Keratinocyte (primary cell): ENCODE measurements around the gene WLS. TPM values are rescaled to one million over a fixed set of nuclear protein-coding genes. Genes with fewer than 3 reads are reported as not detected.

Experiments
- DNase-seq: peaks from one replicate; pipeline ENCODE4 v3.0.0-alpha.2; 2011; ENCODE audit warnings: low read depth, missing footprints, low spot score
- FAIRE-seq: peaks from 2 replicates; lab custom pipeline; 2011; peaks lifted over from hg19 to GRCh38; lab: Jason Lieb, UNC
- H2AFZ ChIP-seq: 2 replicates; pipeline ENCODE4 v1.6.0; 2012; ENCODE audit warnings: low read length, control low read depth, inconsistent platforms; ENCODE audit not compliant: control insufficient read depth
- H3K27ac ChIP-seq: 2 replicates; pipeline ENCODE4 v1.5.1; 2011; ENCODE audit warnings: low read length; ENCODE audit not compliant: control insufficient read depth, insufficient read depth
- H3K27me3 ChIP-seq: 3 replicates; pipeline ENCODE4 v1.6.0; 2011; ENCODE audit warnings: low read length; ENCODE audit not compliant: control insufficient read depth, insufficient read depth; ENCODE audit errors: extremely low read depth
- H3K36me3 ChIP-seq, 2 experiments: 2 replicates in 1 of 2; 3 replicates in 1 of 2; pipeline ENCODE4 v1.5.1; 2011; ENCODE audit warnings: low read length in 2 of 2, mild to moderate bottlenecking in 1 of 2; ENCODE audit not compliant: control insufficient read depth in 2 of 2, insufficient read depth in 2 of 2; ENCODE audit errors: extremely low read depth in 1 of 2
- H3K4me1 ChIP-seq: 3 replicates; pipeline ENCODE4 v1.5.1; 2011; ENCODE audit warnings: low read length; ENCODE audit not compliant: control insufficient read depth, insufficient read depth; ENCODE audit errors: extremely low read depth
- H3K4me2 ChIP-seq: 3 replicates; pipeline ENCODE4 v1.6.0; 2011; ENCODE audit warnings: low read depth, low read length; ENCODE audit not compliant: control insufficient read depth, insufficient read depth; ENCODE audit errors: extremely low read depth
- H3K4me3 ChIP-seq, 3 experiments: fragments of 200-600 bp in 1 of 3; sonication (generic) in 1 of 3; 2 replicates in 2 of 3; 3 replicates in 1 of 3; pipeline ENCODE4 v1.5.1; 2011 to 2016; ENCODE audit warnings: low read length in 3 of 3, mild to moderate bottlenecking in 3 of 3, control low read depth in 2 of 3, inconsistent platforms in 1 of 3, low read depth in 1 of 3, mixed read lengths in 1 of 3, mixed run types in 1 of 3, moderate library complexity in 1 of 3; ENCODE audit not compliant: control insufficient read depth in 2 of 3, insufficient read depth in 2 of 3; ENCODE audit errors: extremely low read depth in 1 of 3
- H3K79me2 ChIP-seq: 2 replicates; pipeline ENCODE4 v1.6.0; 2012; ENCODE audit warnings: low read length; ENCODE audit not compliant: control insufficient read depth, insufficient read depth
- H3K9ac ChIP-seq: 3 replicates; pipeline ENCODE4 v1.6.0; 2011; ENCODE audit warnings: low read length; ENCODE audit not compliant: control insufficient read depth, insufficient read depth; ENCODE audit errors: extremely low read depth
- H3K9me1 ChIP-seq: 3 replicates; pipeline ENCODE4 v1.6.0; 2011; ENCODE audit warnings: low read length; ENCODE audit not compliant: control insufficient read depth, insufficient read depth; ENCODE audit errors: extremely low read depth
- H3K9me3 ChIP-seq: 2 replicates; pipeline ENCODE4 v1.5.1; 2012; ENCODE audit warnings: low read depth, low read length; ENCODE audit not compliant: control insufficient read depth
- H4K20me1 ChIP-seq: 3 replicates; pipeline ENCODE4 v1.6.0; 2011; ENCODE audit warnings: low read length; ENCODE audit not compliant: control insufficient read depth, insufficient read depth; ENCODE audit errors: extremely low read depth
- CTCF ChIP-seq, 3 experiments: IDR thresholded peaks in 1 of 3; conservative IDR thresholded peaks in 1 of 3; optimal IDR thresholded peaks in 1 of 3; 2 replicates in 2 of 3; 3 replicates in 1 of 3; pipeline versions ENCODE3 to v1.5.1; 2011; ENCODE audit warnings: low read length in 3 of 3, mild to moderate bottlenecking in 3 of 3, moderate library complexity in 2 of 3, control low read depth in 1 of 3, inconsistent platforms in 1 of 3; ENCODE audit not compliant: insufficient read depth in 2 of 3; ENCODE audit errors: extremely low read depth in 1 of 3
- EZH2 ChIP-seq: IDR thresholded peaks from one replicate; pipeline ENCODE4 v1.6.1; 2012; ENCODE audit warnings: inconsistent platforms, mild to moderate bottlenecking, low read length, moderate library complexity
- dilution Hi-C: fragments of 300-500 bp; cut with MboI; formaldehyde crosslinking; loops from one replicate; pipeline ENCODE4 v1.7.0; 2020; ENCODE audit warnings: low sequenced_read_pairs; ENCODE audit not compliant: extremely low pct_ligation_motif_present
- polyA plus RNA-seq, 5 experiments: library from polyadenylated mRNA; depleted of rRNA in 3 of 5; stranded (reverse) in 3 of 5; stranded (forward) in 1 of 5; unstranded in 1 of 5; fragments of >200 nt; gene quantifications; 1 replicate in 1 of 5; 2 replicates in 3 of 5; 3 replicates in 1 of 5; pipeline versions ENCODE4 v1.2.1 to v1.2.3, GENCODE V29; 2011 to 2012; ENCODE audit warnings: missing spikeins in 2 of 5, low read depth in 1 of 5, low replicate concordance in 1 of 5

The WLS gene
- polyA plus RNA-seq, 1 donor (not counting 4 experiments of a cell fraction or from before 2014, with no cell fraction given), result 92.4 TPM

- no peak overlapping the region for H2AFZ ChIP-seq
- peak; percentile 49 for FAIRE-seq
- no peak overlapping the region for H3K4me3 ChIP-seq
- no peak overlapping the region for H3K9ac ChIP-seq
- no peak for DNase-seq
- H3K4me1 ChIP-seq, result peaks cover 8% of the 10 kb centered on the region
- no peaks in the 10 kb centered on the region for H3K9me3 ChIP-seq
- H3K4me2 ChIP-seq, result peak overlapping the region; percentile 13
- no peak overlapping the region for H3K27ac ChIP-seq
- no peaks in the 10 kb centered on the region for H3K27me3 ChIP-seq
- dilution Hi-C loops, result loop anchor here (25.0 kb wide), 1 partner anchor 192 kb away; no protein-coding TSS in a partner anchor
- H4K20me1 ChIP-seq, result no peaks in the 10 kb centered on the region
- no peaks in the 10 kb centered on the region for H3K79me2 ChIP-seq
- TF ChIP-seq EZH2, result no peak
- no peak for TF ChIP-seq CTCF (optimal IDR thresholded peaks at IDR 0.05 in 1 of 3, IDR thresholded peaks at IDR 0.05 in 1 of 3, conservative IDR thresholded peaks at IDR 0.05 in 1 of 3; ENCODE audit: extremely low read depth in 1 of 3, insufficient read depth in 2 of 3, low read length in 3 of 3)
- H3K9me1 ChIP-seq, result no peaks in the 10 kb centered on the region
- H3K36me3 ChIP-seq, result peaks cover 0 to 21% of the 10 kb centered on the region in 2 experiments
Observed at GRCh38 chr1:68145418-68146126, 86.8 kb downstream of the WLS start.

- no peak overlapping the region for H3K4me2 ChIP-seq
- TF ChIP-seq EZH2 (no peak), CTCF (optimal IDR thresholded peaks at IDR 0.05 in 1 of 3, IDR thresholded peaks at IDR 0.05 in 1 of 3, conservative IDR thresholded peaks at IDR 0.05 in 1 of 3; ENCODE audit: extremely low read depth in 1 of 3, insufficient read depth in 2 of 3, low read length in 3 of 3) (no peak)
- H3K36me3 ChIP-seq, result peaks cover 0 to 17% of the 10 kb centered on the region in 2 experiments
- no peak overlapping the region for H2AFZ ChIP-seq
- H3K9me3 ChIP-seq, result no peaks in the 10 kb centered on the region
- DNase-seq, result no peak
- no peaks in the 10 kb centered on the region for H3K27me3 ChIP-seq
- no peaks in the 10 kb centered on the region for H4K20me1 ChIP-seq
- H3K9ac ChIP-seq, result no peak overlapping the region
- no peak overlapping the region for H3K27ac ChIP-seq
- H3K4me1 ChIP-seq, result peaks cover 8% of the 10 kb centered on the region
- H3K79me2 ChIP-seq, result no peaks in the 10 kb centered on the region
- dilution Hi-C loops, result loop anchor here (25.0 kb wide), 1 partner anchor 192 kb away; no protein-coding TSS in a partner anchor
- no peak overlapping the region for H3K4me3 ChIP-seq
- FAIRE-seq, result no peak
- H3K9me1 ChIP-seq, result no peaks in the 10 kb centered on the region
Observed at GRCh38 chr1:68144856-68145255, 87.5 kb downstream of the WLS start.
